Neural progenitor cell (in vitro differentiated cells): ENCODE measurements around the gene WDR76. TPM values are rescaled to one million over a fixed set of nuclear protein-coding genes. Genes with fewer than 3 reads are reported as not detected.

ENCODE experiments used
- DNase-seq: peaks from one replicate; pipeline ENCODE4 v3.0.0-alpha.2; 2016; ENCODE audit warnings: low spot score
- H2AFZ ChIP-seq: fragments of 200-600 bp; sonication (generic); replicated peaks from 2 replicates; pipeline ENCODE4 v1.6.1; 2016; ENCODE audit warnings: antibody characterized with exemption
- H3F3A ChIP-seq: fragments of 200-600 bp; sonication (generic); 2 replicates; pipeline ENCODE4 v1.6.1; 2016; ENCODE audit warnings: antibody characterized with exemption, low read depth
- H3K27ac ChIP-seq: fragments of 200-600 bp; sonication (generic); 2 replicates; pipeline ENCODE4 v1.5.1; 2016; ENCODE audit warnings: mild to moderate bottlenecking
- H3K27me3 ChIP-seq: fragments of 200-600 bp; sonication (generic); 2 replicates; pipeline ENCODE4 v1.6.1; 2016; ENCODE audit warnings: mild to moderate bottlenecking, moderate library complexity
- H3K36me3 ChIP-seq: fragments of 200-600 bp; sonication (generic); 2 replicates; pipeline ENCODE4 v1.5.1; 2016
- H3K4me1 ChIP-seq: fragments of 200-600 bp; sonication (generic); 2 replicates; pipeline ENCODE4 v1.6.1; 2016; ENCODE audit warnings: mixed run types
- H3K4me2 ChIP-seq: fragments of 200-600 bp; sonication (generic); 2 replicates; pipeline ENCODE4 v1.6.1; 2016
- H3K4me3 ChIP-seq: fragments of 200-600 bp; sonication (generic); 2 replicates; pipeline ENCODE4 v1.5.1; 2016
- H3K79me2 ChIP-seq: fragments of 200-600 bp; sonication (generic); 2 replicates; pipeline ENCODE4 v1.6.1; 2016; ENCODE audit warnings: low read depth
- H3K9ac ChIP-seq: fragments of 200-600 bp; sonication (generic); 2 replicates; pipeline ENCODE4 v1.6.1; 2016
- H3K9me3 ChIP-seq: fragments of 200-600 bp; sonication (generic); 2 replicates; pipeline ENCODE4 v1.5.1; 2016; ENCODE audit warnings: low read depth
- H4K20me1 ChIP-seq: fragments of 200-600 bp; sonication (generic); 2 replicates; pipeline ENCODE4 v1.6.1; 2016; ENCODE audit warnings: low read depth
- H3K27ac Mint-ChIP-seq: 3 replicates; pipeline ENCODE4 v1.8.0; 2021; ENCODE audit warnings: mixed read lengths
- H3K27me3 Mint-ChIP-seq: 2 replicates; pipeline ENCODE4 v1.8.0; 2022; ENCODE audit warnings: low read depth, mild to moderate bottlenecking, inconsistent platforms, moderate library complexity, mixed read lengths; ENCODE audit not compliant: insufficient read depth
- H3K36me3 Mint-ChIP-seq: 3 replicates; pipeline ENCODE4 v1.8.0; 2021; ENCODE audit warnings: mixed read lengths
- H3K4me1 Mint-ChIP-seq: 3 replicates; pipeline ENCODE4 v1.8.0; 2021; ENCODE audit warnings: mixed read lengths
- H3K4me3 Mint-ChIP-seq: 3 replicates; pipeline ENCODE4 v1.8.0; 2021; ENCODE audit warnings: mild to moderate bottlenecking, moderate library complexity, mixed read lengths
- H3K9me3 Mint-ChIP-seq: 3 replicates; pipeline ENCODE4 v1.8.0; 2020; ENCODE audit warnings: mixed read lengths
- CTCF ChIP-seq: fragments of 200-600 bp; sonication (generic); IDR thresholded peaks from 2 replicates; pipeline ENCODE4 v1.5.1; 2017; ENCODE audit warnings: antibody characterized with exemption, mild to moderate bottlenecking
- EZH2 ChIP-seq: fragments of 200-600 bp; sonication (generic); IDR thresholded peaks from 2 replicates; pipeline ENCODE4 v1.6.1; 2017; ENCODE audit warnings: antibody characterized with exemption, mild to moderate bottlenecking, moderate library complexity
- EZH2phosphoT487 ChIP-seq: fragments of 200-600 bp; sonication (generic); IDR thresholded peaks from 2 replicates; pipeline ENCODE4 v1.6.1; 2017; ENCODE audit warnings: antibody characterized with exemption
- total RNA-seq: library from RNA; depleted of rRNA; stranded (reverse); fragments of >200 nt; gene quantifications from 2 replicates; pipeline ENCODE4 v1.2.3, GENCODE V29; 2015; ENCODE audit warnings: low replicate concordance

Gene WDR76
- total RNA-seq, result 31.5 and 32.6 TPM in 2 replicates

DNA sequence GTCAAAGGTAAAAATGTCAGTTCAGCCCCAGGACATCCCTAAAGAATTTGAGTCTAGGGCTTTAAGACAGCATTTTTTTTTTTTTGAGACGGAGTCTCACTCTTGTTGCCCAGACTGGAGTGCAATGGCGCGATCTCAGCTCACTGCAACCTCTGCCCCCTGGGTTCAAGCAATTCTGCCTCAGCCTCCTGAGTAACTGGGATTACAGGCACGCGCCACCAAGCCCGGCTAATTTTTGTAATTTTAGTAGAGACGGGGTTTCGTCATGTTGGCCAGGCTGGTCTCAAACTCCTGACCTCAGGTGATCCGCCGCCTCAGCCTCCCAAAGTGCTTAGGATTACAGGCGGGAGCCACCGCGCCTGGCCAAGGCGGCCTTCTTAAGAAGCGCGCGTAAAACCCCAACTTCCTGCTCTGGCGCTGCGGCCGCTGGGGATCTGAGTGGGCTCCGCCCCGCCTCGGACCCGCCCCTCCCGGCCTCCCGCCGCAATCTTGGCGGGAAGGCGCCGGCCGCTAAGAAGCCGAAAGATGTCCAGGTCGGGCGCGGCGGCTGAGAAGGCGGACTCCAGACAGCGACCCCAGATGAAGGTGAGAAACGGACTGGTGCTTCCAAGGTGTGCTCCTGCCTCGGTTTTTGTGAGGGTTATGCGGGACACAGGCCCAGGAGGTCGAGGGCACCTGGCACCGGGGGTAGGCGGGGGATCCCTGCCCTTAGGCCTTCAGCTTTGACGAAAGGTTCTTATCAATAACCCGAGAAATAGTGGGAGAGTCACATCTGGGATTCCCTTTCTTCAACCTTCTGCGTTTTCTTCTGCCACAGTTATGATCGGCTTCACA is at the start of gene WDR76:
Gene WDR76, plus strand, starts transcription at position 495 of the 834 bp plus-strand sequence. Its CDS starts 31 bp downstream, at position 526.
- H3K27ac Mint-ChIP-seq, result no peak within 1 kb of the TSS
- TF ChIP-seq CTCF (no peak), EZH2phosphoT487 (no peak), EZH2 (no peak)
- peaks cover 47% of the 10 kb centered on the region for H3K79me2 ChIP-seq
- H3F3A ChIP-seq, result peaks cover 30% of the 10 kb centered on the region
- peaks cover 24% of the 10 kb centered on the region for H3K4me1 Mint-ChIP-seq
- peaks cover 17% of the 10 kb centered on the region for H3K36me3 Mint-ChIP-seq
- H3K27me3 Mint-ChIP-seq, result peaks cover 2% of the 10 kb centered on the region
- no peaks in the 10 kb centered on the region for H3K27me3 ChIP-seq
- peak; percentile 93 for DNase-seq
- H3K9me3 Mint-ChIP-seq, result peaks cover 5% of the 10 kb centered on the region
- H3K36me3 ChIP-seq, result no peaks in the 10 kb centered on the region
- H3K9me3 ChIP-seq, result peaks cover 5% of the 10 kb centered on the region
- H3K27ac ChIP-seq, result no peak within 1 kb of the TSS
- H3K4me1 ChIP-seq, result peaks cover 16% of the 10 kb centered on the region
- peak within 1 kb of the TSS; percentile 51 for H3K4me3 ChIP-seq
- no peak within 1 kb of the TSS for H3K9ac ChIP-seq
- H2AFZ ChIP-seq, result peak within 1 kb of the TSS; percentile 94
- no peaks in the 10 kb centered on the region for H4K20me1 ChIP-seq
- peak within 1 kb of the TSS; percentile 79 for H3K4me2 ChIP-seq
- H3K4me3 Mint-ChIP-seq, result peak within 1 kb of the TSS; percentile 85

- Mint-ChIP-seq H3K36me3 (peaks cover under 1% of the 10 kb centered on the region), H3K4me1 (no peaks in the 10 kb centered on the region), H3K4me3 (peak overlapping the region; percentile 88), H3K27ac (peak overlapping the region; percentile 81), H3K27me3 (peaks cover 7% of the 10 kb centered on the region), H3K9me3 (no peaks in the 10 kb centered on the region)
- Histone ChIP-seq H3F3A (peaks cover 46% of the 10 kb centered on the region), H3K36me3 (peaks cover 3% of the 10 kb centered on the region), H2AFZ (peak overlapping the region; percentile 75), H3K27ac (no peak overlapping the region), H3K9ac (no peak overlapping the region), H3K9me3 (no peaks in the 10 kb centered on the region), H4K20me1 (peaks cover 11% of the 10 kb centered on the region), H3K4me1 (no peaks in the 10 kb centered on the region), H3K27me3 (peaks cover 19% of the 10 kb centered on the region), H3K79me2 (no peaks in the 10 kb centered on the region), H3K4me3 (peak overlapping the region; percentile 53), H3K4me2 (peak overlapping the region; percentile 88)
- TF ChIP-seq CTCF, result peak; percentile 81
- TF ChIP-seq EZH2, result peak; percentile 11
- no peak for TF ChIP-seq EZH2phosphoT487
- DNase-seq, result peak; percentile 74
Observed at GRCh38 chr15:43777267-43777914, 49.4 kb upstream of the WDR76 start.

GRCh38 chr15:43779016-43779415 is 47.8 kb upstream of the WDR76 start:
- no peaks in the 10 kb centered on the region for H3K9me3 ChIP-seq
- Mint-ChIP-seq H3K36me3 (no peaks in the 10 kb centered on the region), H3K27me3 (peaks cover 7% of the 10 kb centered on the region), H3K4me1 (no peaks in the 10 kb centered on the region), H3K9me3 (no peaks in the 10 kb centered on the region), H3K4me3 (no peak overlapping the region), H3K27ac (no peak overlapping the region)
- H3K4me2 ChIP-seq, result no peak overlapping the region
- peaks cover 19% of the 10 kb centered on the region for H3K27me3 ChIP-seq
- TF ChIP-seq CTCF (no peak), EZH2 (no peak), EZH2phosphoT487 (no peak)
- H3F3A ChIP-seq, result peaks cover 35% of the 10 kb centered on the region
- H3K9ac ChIP-seq, result no peak overlapping the region
- DNase-seq, result no peak
- no peak overlapping the region for H2AFZ ChIP-seq
- H3K4me1 ChIP-seq, result no peaks in the 10 kb centered on the region
- no peak overlapping the region for H3K4me3 ChIP-seq
- H4K20me1 ChIP-seq, result peaks cover 11% of the 10 kb centered on the region
- H3K79me2 ChIP-seq, result no peaks in the 10 kb centered on the region
- H3K27ac ChIP-seq, result no peak overlapping the region
- H3K36me3 ChIP-seq, result no peaks in the 10 kb centered on the region
